RKO (cell line): ENCODE data around the gene RALGAPA2.

Source experiments
- DNase-seq: peaks from one replicate; pipeline ENCODE4 v3.0.0-alpha.2; 2016; ENCODE audit warnings: low spot score

RALGAPA2 gene

GRCh38 chr20:20683481-20684321 lies 28.7 kb downstream of the RALGAPA2 start:
- no peak for DNase-seq

- DNase-seq, result no peak
These were observed 29.4 kb downstream of the RALGAPA2 start for GRCh38 chr20:20683020-20683419.

GRCh38 chr20:20680991-20681508 lies 31.4 kb downstream of the RALGAPA2 start:
- no peak for DNase-seq

GRCh38 chr20:20679316-20679715 lies 33.1 kb downstream of the RALGAPA2 start:
- no peak for DNase-seq

- no peak for DNase-seq
These were observed 35.3 kb downstream of the RALGAPA2 start for GRCh38 chr20:20677186-20677585.

- DNase-seq, result no peak
These were observed 43.8 kb downstream of the RALGAPA2 start for GRCh38 chr20:20668639-20669038.

GRCh38 chr20:20666359-20666758 lies 46.1 kb downstream of the RALGAPA2 start:
- DNase-seq, result no peak

- DNase-seq, result no peak
These were observed 46.7 kb downstream of the RALGAPA2 start for GRCh38 chr20:20665606-20666332.

- DNase-seq, result peak; percentile 73
These were observed 47.5 kb downstream of the RALGAPA2 start for GRCh38 chr20:20664795-20665589.

- no peak for DNase-seq
These were observed 48.6 kb downstream of the RALGAPA2 start for GRCh38 chr20:20663841-20664240.

GRCh38 chr20:20658871-20659431 lies 53.5 kb downstream of the RALGAPA2 start:
- no peak for DNase-seq

GRCh38 chr20:20658123-20658522 lies 54.3 kb downstream of the RALGAPA2 start:
- DNase-seq, result no peak

- DNase-seq, result no peak
These were observed 55.4 kb downstream of the RALGAPA2 start for GRCh38 chr20:20657092-20657491.

GRCh38 chr20:20655883-20656282 lies 56.6 kb downstream of the RALGAPA2 start:
- no peak for DNase-seq

GRCh38 chr20:20649945-20650344 lies 62.5 kb downstream of the RALGAPA2 start:
- DNase-seq, result no peak

GRCh38 chr20:20643927-20644326 lies 68.5 kb downstream of the RALGAPA2 start:
- DNase-seq, result no peak

GRCh38 chr20:20641783-20642182 lies 70.7 kb downstream of the RALGAPA2 start:
- no peak for DNase-seq

- no peak for DNase-seq
These were observed 73.6 kb downstream of the RALGAPA2 start for GRCh38 chr20:20638878-20639277.

GRCh38 chr20:20637998-20638725 lies 74.3 kb downstream of the RALGAPA2 start:
- no peak for DNase-seq

- DNase-seq, result no peak
These were observed 77.4 kb downstream of the RALGAPA2 start for GRCh38 chr20:20635006-20635405.

GRCh38 chr20:20632644-20633043 lies 79.8 kb downstream of the RALGAPA2 start:
- DNase-seq, result no peak
